HG03066 (cell line): Measurements from ENCODE around the gene SLC40A1.

ENCODE experiments used
- ATAC-seq: cut with Tn5 transposase; IDR thresholded peaks from one replicate; pipeline ENCODE4 v1.9.1; 2021; ENCODE audit warnings: low read depth; ENCODE audit not compliant: unreplicated experiment

Gene SLC40A1

GRCh38 chr2:189574793-189575475 is 5.7 kb downstream of the SLC40A1 start:
- no peak for ATAC-seq

- ATAC-seq, result no peak
Measured at GRCh38 chr2:189570570-189571031, 10.0 kb downstream of the SLC40A1 start.

GRCh38 chr2:189569295-189569910 is 11.2 kb downstream of the SLC40A1 start:
- no peak for ATAC-seq

- ATAC-seq, result no peak
Measured at GRCh38 chr2:189566046-189566445, 14.5 kb downstream of the SLC40A1 start.

GRCh38 chr2:189561371-189562038 is 19.1 kb downstream of the SLC40A1 start:
- no peak for ATAC-seq

GRCh38 chr2:189560273-189560586 is 20.4 kb downstream of the SLC40A1 start:
- no peak for ATAC-seq

- ATAC-seq, result no peak
Measured at GRCh38 chr2:189559579-189560272, 20.9 kb downstream of the SLC40A1 start.

GRCh38 chr2:189558516-189559272 is 21.9 kb downstream of the SLC40A1 start:
- ATAC-seq, result no peak

- no peak for ATAC-seq
Measured at GRCh38 chr2:189557373-189557772, 23.2 kb downstream of the SLC40A1 start.

GRCh38 chr2:189556526-189556925 is 24.1 kb downstream of the SLC40A1 start:
- no peak for ATAC-seq

GRCh38 chr2:189555232-189555631 is 25.4 kb downstream of the SLC40A1 start:
- no peak for ATAC-seq

- no peak for ATAC-seq
Measured at GRCh38 chr2:189553504-189554088, 27.0 kb downstream of the SLC40A1 start.

GRCh38 chr2:189552991-189553404 is 27.6 kb downstream of the SLC40A1 start:
- ATAC-seq, result no peak

- ATAC-seq, result no peak
Measured at GRCh38 chr2:189552334-189552990, 28.1 kb downstream of the SLC40A1 start.

- no peak for ATAC-seq
Measured at GRCh38 chr2:189551808-189552207, 28.8 kb downstream of the SLC40A1 start.

- ATAC-seq, result no peak
Measured at GRCh38 chr2:189549449-189549832, 31.1 kb downstream of the SLC40A1 start.

GRCh38 chr2:189548666-189549448 is 31.7 kb downstream of the SLC40A1 start:
- no peak for ATAC-seq

- ATAC-seq, result no peak
Measured at GRCh38 chr2:189545418-189545817, 35.2 kb downstream of the SLC40A1 start.
